Activated T-helper 1 cell treated with anti-CD3 and anti-CD28 coated beads, Interleukin-2, amount 50 U/mL, for 16 hours (primary cell): ENCODE measurements around the gene SYT12.

Experiments used
- DNase-seq, 2 donors: peaks; one replicate each; pipeline ENCODE4 v3.0.0-alpha.2; 2020; ENCODE audit warnings: low read depth in 1 of 2, low spot score in 1 of 2

The SYT12 gene

GRCh38 chr11:67027943-67028542 lies 5.1 kb downstream of the SYT12 start:
- no peak for DNase-seq

- no peak for DNase-seq
Observed at GRCh38 chr11:67029146-67029545, 6.2 kb downstream of the SYT12 start.

- DNase-seq = no peak
Observed at GRCh38 chr11:67030976-67031375, 8.0 kb downstream of the SYT12 start.

GRCh38 chr11:67031791-67032561 lies 9.0 kb downstream of the SYT12 start:
- DNase-seq = no peak

- no peak for DNase-seq
Observed at GRCh38 chr11:67032830-67033551, 10.1 kb downstream of the SYT12 start.

- DNase-seq = no peak
Observed at GRCh38 chr11:67033661-67034166, 10.8 kb downstream of the SYT12 start.

GRCh38 chr11:67034350-67034749 lies 11.4 kb downstream of the SYT12 start:
- DNase-seq = no peak

- DNase-seq = no peak
Observed at GRCh38 chr11:67040147-67040546, 17.2 kb downstream of the SYT12 start.

- no peak for DNase-seq
Observed at GRCh38 chr11:67041602-67042001, 18.7 kb downstream of the SYT12 start.

- DNase-seq = no peak
Observed at GRCh38 chr11:67043572-67044349, 20.8 kb downstream of the SYT12 start.

- no peak for DNase-seq
Observed at GRCh38 chr11:67044496-67044895, 21.6 kb downstream of the SYT12 start.

GRCh38 chr11:67045314-67045713 lies 22.4 kb downstream of the SYT12 start:
- DNase-seq = no peak

- no peak for DNase-seq
Observed at GRCh38 chr11:67048515-67049130, 25.7 kb downstream of the SYT12 start.

- no peak for DNase-seq
Observed at GRCh38 chr11:67050139-67050538, 27.2 kb downstream of the SYT12 start.

- DNase-seq = no peak
Observed at GRCh38 chr11:67051180-67051893, 28.4 kb downstream of the SYT12 start.

GRCh38 chr11:67051945-67052488 lies 29.1 kb downstream of the SYT12 start:
- DNase-seq = no peak

- no peak for DNase-seq
Observed at GRCh38 chr11:67052891-67053290, 30.0 kb downstream of the SYT12 start.

GRCh38 chr11:67053896-67054329 lies 31.0 kb downstream of the SYT12 start:
- no peak for DNase-seq

- no peak for DNase-seq
Observed at GRCh38 chr11:67054346-67054835, 31.5 kb downstream of the SYT12 start.
